GM18861 (cell line): Measurements from ENCODE around the gene NAP1L5.
A peak's percentile ranks its signal among the peaks of the same experiment; 100 is the strongest.

Experiments used
- ATAC-seq: cut with Tn5 transposase; IDR thresholded peaks from one replicate; pipeline ENCODE4 v1.9.1; 2021; ENCODE audit not compliant: unreplicated experiment

NAP1L5 gene, protein sequence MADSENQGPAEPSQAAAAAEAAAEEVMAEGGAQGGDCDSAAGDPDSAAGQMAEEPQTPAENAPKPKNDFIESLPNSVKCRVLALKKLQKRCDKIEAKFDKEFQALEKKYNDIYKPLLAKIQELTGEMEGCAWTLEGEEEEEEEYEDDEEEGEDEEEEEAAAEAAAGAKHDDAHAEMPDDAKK

DNA sequence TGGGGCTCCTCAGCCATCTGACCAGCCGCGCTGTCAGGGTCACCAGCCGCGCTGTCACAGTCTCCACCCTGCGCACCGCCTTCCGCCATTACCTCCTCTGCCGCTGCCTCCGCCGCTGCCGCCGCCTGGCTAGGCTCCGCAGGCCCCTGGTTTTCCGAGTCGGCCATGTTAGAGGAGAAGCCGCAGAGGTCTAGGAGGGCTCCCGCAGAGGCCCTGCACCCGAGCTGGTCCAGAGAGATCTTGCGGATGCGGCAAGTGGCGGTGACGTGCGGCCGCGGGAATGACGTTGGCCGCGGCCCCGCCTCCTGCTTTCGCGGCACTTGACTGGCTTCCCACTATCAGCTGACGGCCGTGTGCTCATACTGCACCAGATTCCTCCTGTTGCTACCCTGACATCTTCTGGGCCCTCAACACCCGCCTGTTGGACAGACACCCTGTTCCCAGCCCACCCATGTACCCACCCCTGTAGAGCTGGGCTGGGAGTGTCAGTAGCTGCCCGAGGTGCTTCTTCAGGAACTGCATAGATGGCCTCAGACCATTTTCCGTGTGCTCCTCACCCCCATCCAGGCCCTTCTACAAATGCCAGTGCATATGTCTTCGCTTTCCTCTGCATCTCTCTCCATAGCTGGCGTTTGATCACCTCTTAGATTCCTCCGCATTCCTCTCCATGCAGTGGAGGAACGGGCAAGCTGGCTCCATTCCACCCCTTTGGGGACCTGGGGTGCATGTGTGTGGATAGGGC lies at the start of gene NAP1L5:
NAP1L5 (minus strand) TSS at position 242 of the 742 bp plus-strand sequence; CDS start at position 167, 75 bp downstream.
- peak; percentile 85 for ATAC-seq

DNA sequence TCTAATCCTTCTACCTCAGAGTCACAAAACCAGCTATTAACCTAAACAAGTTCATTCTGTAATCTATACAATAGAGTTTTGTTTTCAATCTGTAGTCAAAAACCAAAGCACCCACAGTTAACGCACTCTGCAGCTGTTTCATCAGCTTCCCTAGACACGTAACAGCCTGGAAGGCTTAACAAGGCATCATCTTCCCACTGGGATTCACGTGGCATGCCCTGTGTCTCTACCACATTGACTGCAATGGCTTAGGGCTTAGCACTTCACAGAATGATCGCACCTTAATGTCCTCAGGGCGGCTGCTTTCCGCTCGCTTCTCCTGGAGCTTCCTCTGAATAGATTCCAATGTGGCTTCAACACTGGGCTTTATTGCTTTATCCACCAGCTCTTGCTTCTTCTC lies 49.7 kb upstream of the NAP1L5 start:
- ATAC-seq, result no peak

DNA sequence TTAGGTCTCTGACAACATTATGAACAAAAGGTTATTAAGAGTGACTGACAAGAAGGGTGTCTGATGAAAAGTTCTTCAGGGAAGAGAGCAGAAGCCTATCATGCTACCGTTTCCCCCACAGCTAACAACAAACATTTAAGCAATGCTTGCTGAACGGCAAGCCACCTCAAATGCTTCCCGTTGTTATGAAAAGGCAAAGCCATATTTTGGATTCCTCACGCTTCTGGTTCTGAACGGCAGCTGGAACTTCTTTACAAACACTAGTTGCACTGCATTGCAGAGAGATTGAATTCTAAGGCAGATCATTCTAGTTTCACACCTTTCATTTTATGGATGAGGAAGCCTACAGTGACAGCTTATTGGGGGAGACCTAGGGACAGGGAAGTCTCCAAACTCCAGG lies 48.6 kb upstream of the NAP1L5 start:
- ATAC-seq, result no peak

DNA sequence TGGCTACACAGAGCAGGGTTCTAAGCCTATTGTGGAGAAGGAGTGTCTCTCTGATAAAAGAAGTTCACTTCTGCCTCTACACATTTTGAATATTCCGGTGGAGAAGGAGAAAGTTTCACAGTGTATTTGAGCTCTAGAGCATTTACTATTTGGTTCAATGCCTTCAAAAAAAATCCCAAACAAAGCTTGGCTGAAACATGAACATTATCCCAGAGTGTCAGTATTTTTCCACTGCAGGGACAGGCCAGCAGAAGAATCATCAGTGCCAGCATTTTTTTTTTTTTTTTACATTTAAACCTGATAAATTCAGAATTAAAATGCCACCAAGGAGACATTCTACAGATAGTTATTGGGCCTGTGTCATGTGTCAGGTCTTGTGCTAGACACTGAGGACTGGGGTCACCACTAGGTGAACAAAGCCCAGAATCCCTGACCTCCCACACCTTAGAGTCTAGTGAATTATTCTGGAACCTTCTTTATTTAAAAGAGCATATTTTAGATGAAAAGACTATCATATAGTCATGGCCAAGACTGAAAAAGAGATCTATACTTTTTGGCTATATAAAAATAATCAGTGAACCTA lies 48.0 kb upstream of the NAP1L5 start:
- ATAC-seq, result no peak

DNA sequence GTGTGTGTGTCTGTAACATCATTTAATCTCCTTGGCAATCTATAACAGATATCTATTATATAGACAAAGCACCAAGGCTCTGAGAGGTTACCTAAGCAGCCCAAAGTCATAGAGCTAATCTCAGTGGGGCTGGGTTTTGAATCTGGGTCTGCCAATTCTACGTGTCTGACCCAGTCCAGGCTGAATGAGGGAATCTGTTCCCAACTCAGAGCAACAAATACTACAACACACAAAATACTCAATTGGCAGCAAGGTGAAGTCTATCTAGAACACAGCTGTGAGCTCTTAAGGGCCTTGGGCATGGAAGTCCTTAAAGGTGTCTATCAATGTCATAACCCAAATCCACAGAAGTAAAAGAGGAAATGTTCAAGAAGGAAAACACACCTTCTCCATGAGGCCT lies 47.5 kb upstream of the NAP1L5 start:
- no peak for ATAC-seq

DNA sequence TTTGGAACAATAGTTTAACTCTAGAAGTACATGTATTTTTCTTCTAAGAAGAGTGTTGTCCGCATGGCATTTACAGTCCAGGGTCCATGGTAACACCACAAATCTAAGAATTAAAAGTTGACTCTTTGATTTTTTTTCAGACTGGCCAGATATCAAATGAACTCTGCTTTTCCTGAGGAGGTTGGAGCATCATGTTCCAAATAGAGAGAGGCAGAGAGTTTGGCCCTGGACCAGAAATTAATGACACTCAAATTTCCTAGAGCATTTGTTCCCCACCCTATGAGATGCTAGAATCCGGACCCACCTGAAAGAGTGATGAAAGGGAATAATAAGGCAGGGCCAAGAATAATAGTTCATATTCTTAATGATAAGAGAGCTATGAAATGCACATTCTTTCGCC lies 47.0 kb upstream of the NAP1L5 start:
- ATAC-seq, result no peak

DNA sequence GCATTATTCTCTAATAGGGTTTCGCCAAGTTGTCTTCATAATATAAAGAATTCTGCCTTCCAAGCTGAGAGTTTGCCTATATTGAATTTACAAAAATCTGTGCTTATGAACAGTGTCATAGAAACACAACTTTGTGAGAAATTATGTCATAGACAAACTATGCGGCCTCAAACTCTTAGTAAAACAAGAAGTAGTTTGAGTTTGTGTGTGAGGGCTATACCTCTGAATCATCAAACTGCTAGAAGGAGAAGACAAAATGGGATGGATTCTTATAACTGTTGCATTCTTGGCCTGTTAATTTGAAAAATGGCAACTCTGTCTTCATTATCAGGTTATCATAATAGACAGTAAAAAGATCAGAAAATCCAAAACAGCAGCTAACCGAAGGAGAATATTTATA lies 46.1 kb upstream of the NAP1L5 start:
- no peak for ATAC-seq

DNA sequence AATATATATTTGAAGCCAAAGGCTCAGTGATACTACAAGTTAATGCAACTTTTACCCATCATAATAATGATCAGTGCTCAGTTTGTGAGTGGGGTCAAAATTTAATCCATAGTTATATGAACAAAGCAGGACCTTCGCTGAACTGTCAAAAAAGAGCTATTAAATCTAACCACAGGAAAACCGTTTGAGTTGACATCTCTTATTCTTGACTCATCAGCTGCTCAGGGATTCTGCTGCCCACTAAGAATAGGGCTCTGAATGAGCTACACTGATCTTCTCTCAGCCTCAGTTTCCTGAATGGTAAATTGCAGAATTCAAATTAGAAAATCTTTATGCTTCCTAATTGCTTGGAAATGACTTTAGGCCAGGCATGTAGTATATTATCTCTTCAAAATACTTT lies 44.9 kb upstream of the NAP1L5 start:
- ATAC-seq, result no peak

DNA sequence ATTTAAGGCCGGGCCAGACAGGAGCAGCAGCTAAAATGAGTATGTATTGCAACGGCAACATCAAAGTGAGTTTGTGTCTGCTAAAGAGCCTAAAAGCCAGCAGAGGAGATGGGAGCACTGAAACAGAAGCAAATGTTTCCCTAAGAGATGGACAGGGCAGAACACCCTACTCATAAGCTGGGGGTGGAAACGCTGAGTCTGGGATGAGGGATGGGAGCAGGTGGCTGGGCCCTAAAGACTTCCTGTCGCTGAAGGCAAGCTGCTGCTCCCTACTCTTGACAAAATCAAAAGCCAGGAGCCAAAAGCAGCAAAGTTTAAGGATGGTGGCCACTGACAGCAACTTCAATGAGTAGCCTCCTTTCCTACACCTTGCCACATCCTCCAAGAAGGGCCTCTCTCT lies 40.6 kb upstream of the NAP1L5 start:
- no peak for ATAC-seq

DNA sequence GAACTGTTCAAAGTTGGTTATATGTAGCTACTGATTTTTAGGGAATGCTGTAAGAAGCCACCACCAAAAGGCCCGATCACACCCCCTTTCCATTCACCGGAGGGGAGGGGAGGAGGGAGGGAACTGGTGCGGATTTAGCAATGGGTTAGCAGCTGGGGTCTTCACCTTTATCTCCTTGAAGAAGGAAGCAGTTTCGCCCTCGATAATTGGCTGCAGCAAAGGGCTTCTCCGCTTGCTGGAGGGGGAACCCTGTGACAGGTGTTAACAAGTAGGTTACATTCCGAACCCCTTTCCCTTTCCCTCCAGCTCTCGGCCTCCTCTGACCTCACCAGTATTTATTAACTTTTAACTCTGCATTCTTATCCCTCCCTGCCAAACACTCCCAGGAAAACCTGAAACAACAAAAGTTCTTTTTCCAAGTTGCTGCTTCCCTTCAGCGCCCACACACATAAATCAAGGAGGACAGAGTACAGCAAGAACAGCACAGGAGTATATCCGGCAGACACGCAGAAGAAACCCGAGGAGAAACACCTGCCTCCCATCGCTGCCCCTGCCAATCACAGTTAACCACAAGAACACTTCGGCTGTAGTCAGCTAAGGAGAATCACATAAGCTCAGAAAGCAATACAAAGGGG lies 39.8 kb upstream of the NAP1L5 start:
- no peak for ATAC-seq

DNA sequence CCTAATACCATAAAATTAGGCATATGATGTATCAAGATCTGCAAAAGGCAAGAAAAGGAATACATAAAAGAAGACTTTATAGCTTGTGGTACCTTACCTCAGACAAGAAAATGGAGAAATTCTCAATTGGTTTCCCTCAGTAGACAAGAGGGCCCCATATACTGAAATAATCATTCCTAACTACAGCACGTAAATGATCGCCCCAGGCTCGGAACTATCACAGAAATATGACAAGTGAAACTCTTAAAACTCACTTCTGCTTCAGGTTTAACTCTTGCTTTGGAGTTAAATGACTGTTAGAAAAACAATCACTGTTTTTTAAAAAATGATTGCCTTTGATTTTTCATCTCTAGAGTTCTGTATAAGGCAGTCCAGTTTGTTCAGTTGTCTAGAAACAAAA lies 38.6 kb upstream of the NAP1L5 start:
- no peak for ATAC-seq

DNA sequence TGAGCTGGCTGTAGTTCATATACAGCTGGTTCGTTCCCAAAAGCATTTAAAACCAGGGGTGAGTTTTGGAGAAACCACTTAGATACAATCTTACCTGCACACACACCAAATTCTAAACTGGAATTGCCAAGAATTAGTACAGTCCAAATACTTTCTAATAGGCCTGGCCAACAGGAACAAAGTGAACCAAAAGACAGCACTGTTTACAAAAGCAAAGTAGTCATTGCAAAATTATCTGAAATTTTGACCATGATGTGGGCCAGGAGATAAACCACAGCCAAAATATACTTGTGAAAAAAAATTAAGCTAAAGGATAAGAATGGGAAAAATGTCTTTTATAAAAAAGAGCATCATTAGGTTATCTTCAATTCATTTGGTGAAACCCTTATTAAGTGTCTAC lies 37.9 kb upstream of the NAP1L5 start:
- ATAC-seq, result no peak

DNA sequence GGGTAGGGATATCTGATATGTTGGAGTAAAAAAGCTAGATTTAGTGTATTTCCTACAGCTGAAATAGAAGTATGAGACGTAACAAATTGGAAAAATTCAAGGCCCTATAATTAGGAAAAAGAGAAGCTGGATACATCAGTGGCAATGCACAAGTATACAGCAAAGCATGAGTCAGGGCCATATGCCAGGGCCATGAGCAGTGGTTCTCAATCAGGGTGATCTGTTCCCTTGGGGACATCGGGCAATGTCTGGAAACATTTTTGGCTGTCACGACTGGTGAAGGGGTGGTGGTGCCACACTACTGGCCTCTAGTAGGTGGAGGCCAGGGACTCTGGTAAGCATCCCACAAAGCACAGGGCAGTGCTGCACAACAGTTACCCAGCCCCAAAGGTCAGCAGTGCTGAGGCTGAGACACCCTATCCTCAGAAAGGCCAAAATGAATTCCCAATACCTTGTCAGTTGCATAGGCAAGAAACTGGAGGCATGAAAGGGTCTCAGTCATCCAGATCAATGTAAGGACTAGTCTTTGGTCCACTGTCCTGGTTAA lies 36.8 kb upstream of the NAP1L5 start:
- no peak for ATAC-seq

DNA sequence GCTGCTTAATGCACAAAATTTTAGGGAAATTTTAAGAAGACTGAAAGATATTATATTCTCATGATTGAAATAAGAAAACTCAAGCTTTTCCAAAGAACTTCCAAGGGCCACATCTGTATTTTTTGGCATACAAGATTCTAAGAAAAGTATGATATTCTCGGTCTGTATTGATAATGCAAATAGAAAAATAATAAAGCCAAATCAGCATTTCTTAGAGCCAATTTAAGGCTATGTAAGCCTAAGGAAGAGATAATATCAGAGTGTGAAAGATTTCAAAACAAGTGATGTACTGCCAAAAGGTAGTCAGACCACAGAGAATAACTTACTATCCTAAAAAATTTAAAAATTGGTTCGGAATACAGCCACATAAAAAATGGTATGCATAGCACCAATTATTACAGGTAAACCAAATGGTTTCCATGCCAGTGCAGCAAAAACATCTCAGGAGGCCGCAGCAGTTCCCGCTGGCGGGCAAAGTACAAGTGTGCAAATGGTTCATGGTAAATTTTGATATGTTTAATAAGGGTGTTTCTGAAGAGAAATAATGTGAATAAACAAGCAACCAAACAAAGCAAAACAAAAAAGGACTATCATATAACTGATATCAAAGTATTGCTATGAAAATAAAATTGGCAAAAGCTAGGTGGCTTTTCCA lies 35.2 kb upstream of the NAP1L5 start:
- ATAC-seq, result no peak

DNA sequence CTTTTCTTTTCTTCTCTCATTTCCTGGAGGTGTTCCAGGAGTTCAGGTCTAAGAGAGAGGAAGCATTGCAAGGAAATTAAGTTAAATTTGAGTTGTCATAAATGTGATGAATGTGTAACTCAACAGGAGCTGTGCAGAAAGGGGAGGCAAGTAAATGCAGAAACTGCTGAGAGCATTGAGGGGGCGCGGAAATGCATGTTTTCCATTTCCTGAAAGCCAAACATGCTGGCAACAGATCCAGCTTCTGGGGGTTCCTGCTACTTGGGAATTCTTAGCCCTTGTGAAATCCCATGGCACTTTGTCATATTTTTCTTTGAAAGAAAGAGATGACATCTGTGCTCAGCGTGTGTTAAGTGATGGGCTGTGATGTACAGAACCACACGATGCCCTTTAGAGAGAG lies 33.8 kb upstream of the NAP1L5 start:
- no peak for ATAC-seq

DNA sequence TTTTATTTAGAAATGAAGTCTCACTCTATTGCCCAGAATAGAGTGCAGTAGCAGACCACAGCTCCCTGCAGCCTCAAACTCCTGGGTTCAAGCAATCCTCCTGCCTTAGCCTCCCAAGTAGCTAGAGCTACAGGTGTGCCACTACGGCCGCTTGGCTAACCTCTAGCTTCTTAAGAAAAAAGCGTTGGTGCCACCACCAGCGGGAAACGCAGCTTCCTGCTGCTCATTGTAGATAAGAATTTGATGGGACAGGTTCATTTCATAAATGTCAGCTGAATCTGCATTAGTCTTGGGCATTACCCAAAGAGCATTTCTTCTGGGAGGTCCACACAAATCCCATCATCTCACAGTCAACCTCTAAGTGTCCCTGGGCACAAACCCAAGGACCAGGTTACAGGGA lies 33.2 kb upstream of the NAP1L5 start:
- ATAC-seq, result no peak

DNA sequence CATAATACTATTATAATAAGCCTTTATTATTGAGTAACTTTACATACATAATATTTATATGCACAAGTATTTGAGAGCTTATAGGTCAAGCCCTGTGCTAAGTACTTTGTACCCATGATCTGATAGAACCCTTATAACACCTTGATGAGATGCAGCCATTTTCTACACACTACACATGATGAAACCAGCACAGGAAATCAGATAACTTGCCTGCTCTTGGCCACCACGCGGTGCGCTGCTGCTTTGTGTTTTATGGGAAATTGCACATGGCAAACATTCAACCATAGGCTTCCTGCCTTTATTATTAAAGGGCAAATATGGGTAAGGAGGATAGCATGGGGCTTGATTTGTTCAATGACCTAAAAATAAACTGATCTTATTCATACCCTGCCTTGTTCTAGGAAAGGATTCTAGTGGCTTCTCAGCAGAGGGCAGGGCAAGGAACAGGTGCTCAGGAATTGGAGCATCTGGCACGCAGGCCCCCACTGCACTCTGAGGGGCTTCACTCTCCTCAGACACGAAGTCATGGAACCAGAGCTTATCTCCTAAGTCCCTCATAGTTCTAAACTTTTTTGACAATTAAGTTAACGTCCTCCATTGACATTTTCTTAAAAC lies 31.6 kb upstream of the NAP1L5 start:
- no peak for ATAC-seq

DNA sequence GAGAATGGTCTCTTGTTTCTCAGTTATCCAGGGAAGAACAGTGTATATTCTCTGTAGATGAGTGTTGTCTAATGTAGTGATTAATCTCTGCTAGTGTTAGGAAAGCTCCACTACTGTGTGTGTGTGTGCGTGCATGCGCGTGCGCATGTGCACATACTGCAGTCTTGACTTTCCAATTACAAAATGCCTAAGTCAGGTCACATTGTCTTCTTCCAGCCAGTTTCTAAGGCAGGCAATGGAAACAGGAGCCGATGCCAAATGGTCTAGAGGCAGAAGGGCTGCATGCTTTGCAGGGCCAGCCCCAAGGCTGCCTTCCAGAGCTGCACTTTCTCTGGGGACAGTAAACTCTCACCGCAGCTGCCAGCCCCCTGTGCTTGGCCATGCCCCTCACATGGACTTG lies 30.5 kb upstream of the NAP1L5 start:
- ATAC-seq, result no peak

DNA sequence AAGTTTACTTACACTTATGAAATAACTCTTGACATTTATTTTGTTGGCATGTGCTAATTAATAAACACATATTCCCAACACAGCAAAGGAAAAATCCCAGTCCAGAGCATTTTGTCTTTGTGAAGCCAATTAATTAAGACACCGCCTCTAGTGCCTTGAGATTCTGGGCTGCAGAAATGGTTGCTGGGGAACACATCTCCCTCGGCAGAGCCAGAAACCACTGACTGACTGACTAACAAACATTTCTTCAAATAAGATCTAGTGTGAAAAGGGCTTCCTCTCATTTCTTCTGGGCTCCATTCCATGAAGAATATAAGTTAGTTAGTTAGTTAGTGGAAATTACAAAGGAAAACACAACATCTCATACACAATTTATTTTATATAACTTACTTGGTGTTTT lies 28.4 kb upstream of the NAP1L5 start:
- no peak for ATAC-seq

DNA sequence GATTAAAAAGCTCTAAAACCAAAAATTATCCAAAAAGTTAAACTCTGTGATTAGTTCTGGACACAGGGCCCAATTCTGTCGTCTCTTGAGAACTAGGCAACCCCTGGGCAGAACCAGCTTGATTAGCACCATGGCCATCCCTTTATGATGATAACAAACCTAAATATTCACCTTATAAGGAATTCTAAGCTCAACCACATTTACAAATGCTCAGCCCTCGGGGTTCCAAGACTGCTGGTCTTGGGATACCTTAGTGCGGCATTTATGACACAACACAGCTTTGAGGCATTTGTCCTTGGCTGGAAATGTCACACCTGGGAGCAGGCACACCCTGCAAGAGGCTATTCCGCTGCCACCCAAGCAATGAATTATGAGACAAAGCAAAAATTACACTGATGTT lies 27.5 kb upstream of the NAP1L5 start:
- ATAC-seq, result no peak

DNA sequence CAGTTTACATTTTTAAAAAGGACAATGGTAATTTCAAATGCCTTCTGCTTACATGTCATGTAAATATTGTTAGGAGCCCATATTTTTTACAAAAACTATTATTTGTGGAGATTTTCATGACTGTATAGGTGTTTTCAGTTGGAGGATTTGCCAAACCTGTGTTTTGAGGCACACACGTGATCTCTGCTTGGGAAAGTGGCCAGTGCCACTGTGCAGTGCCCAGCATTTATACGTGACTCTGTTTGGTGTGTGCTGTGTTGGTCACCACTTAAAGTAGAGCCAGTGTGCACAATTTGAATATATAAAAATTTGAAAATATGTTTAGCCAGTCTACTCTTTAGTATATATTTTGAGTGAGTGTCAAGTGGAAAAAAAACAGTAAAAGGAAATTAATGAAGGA lies 26.8 kb upstream of the NAP1L5 start:
- no peak for ATAC-seq
